K562 (cell line): Measurements from ENCODE around the gene MAP1S. TPM values are rescaled to one million over a fixed set of nuclear protein-coding genes. Genes with fewer than 3 reads are reported as not detected.

ENCODE experiments used
- RAD21 ChIP-seq, 2 experiments: fragments of 250-450 bp in 1 of 2; fragments of 450-650 bp in 1 of 2; sonication (Bioruptor Pico) in 1 of 2; formaldehyde crosslinking in 1 of 2; IDR thresholded peaks in 1 of 2; conservative IDR thresholded peaks in 1 of 2; 2 replicates each; pipeline versions ENCODE4 v1.4.0 to v1.8.0; 2020 to 2022; ENCODE audit warnings: mild to moderate bottlenecking in 2 of 2, moderate library complexity in 1 of 2
- RBM22 ChIP-seq: fragments of 200-400 bp; formaldehyde crosslinking; IDR thresholded peaks from 2 replicates; pipeline ENCODE4 v1.6.1; 2018; ENCODE audit warnings: low read length, low read depth; ENCODE audit not compliant: poor library complexity, severe bottlenecking
- REST ChIP-seq, 2 experiments: fragments of 450-650 bp; formaldehyde crosslinking in 1 of 2; IDR thresholded peaks; 2 replicates each; pipeline versions ENCODE4 v1.4.0 to v1.6.1; 2014 to 2020; ENCODE audit warnings: mild to moderate bottlenecking in 2 of 2, borderline replicate concordance in 1 of 2, low read depth in 1 of 2
- ZBTB33 ChIP-seq: sonication (generic); formaldehyde crosslinking; IDR thresholded peaks from 2 replicates; pipeline ENCODE4 v1.8.1; 2023; ENCODE audit warnings: mild to moderate bottlenecking, missing genetic modification reagents
- polyA plus RNA-seq, 8 experiments: library from polyadenylated mRNA; depleted of rRNA in 4 of 8; stranded (reverse) in 5 of 8; unstranded in 3 of 8; fragments of >200 nt; fragmentation: Nextera tagmentation in 2 of 8; fragmentation: Illumina TruSeq in 1 of 8; extraction: Ambion mirVana in 2 of 8; extraction: Trizol in 1 of 8; gene quantifications; 2 replicates each; pipeline versions ENCODE4 v1.2.1 to v1.2.3, GENCODE V29; 2011 to 2014; ENCODE audit warnings: inconsistent platforms in 1 of 8, missing spikeins in 1 of 8
- total RNA-seq, 7 experiments: library from RNA; depleted of rRNA in 6 of 7; stranded (reverse); fragments of >200 nt in 6 of 7; fragmentation: Illumina TruSeq in 2 of 7; extraction: Trizol in 2 of 7; gene quantifications; 2 replicates each; pipeline versions ENCODE4 v1.2.1 to v1.2.3, GENCODE V29; 2011 to 2021; ENCODE audit warnings: low replicate concordance in 1 of 7
- TF ChIP-seq, protein P1 (sequence below), 3 experiments: IDR thresholded peaks in 2 of 3; conservative IDR thresholded peaks in 1 of 3; 2 replicates each; pipeline ENCODE4 v1.5.1; 2011 to 2012; ENCODE audit warnings: low read length in 3 of 3, mild to moderate bottlenecking in 3 of 3, control low read depth in 2 of 3, improper control_type of control experiment in 1 of 3, inconsistent platforms in 1 of 3, low read depth in 1 of 3, mixed read lengths in 1 of 3, moderate library complexity in 1 of 3; ENCODE audit not compliant: insufficient read depth in 2 of 3

Gene MAP1S
- total and polyA plus RNA-seq, 9 of the 15 experiments (the other 6 are each of a cell fraction or from before 2014, with no cell fraction given), result 2.0 to 81.0 (median 9.5) TPM

- TF ChIP-seq REST (IDR thresholded peaks at IDR 0.05; ENCODE audit: borderline replicate concordance) (peak; percentile 52; the same call in 1 of the 2 replicates), REST (CRISPR knock-in tag; IDR thresholded peaks at IDR 0.05; ENCODE audit: low read depth) (no peak), RBM22 (peak; percentile 9), RAD21 (CRISPR knock-in tag; conservative IDR thresholded peaks at IDR 0.05 in 1 of 2, IDR thresholded peaks at IDR 0.05 in 1 of 2) (peak in 1 of 2 experiments; percentile 57; a peak in 1 of 4 replicates), ZBTB33 (CRISPR knock-in tag) (peak; percentile 65)
- TF ChIP-seq, protein P1, sequence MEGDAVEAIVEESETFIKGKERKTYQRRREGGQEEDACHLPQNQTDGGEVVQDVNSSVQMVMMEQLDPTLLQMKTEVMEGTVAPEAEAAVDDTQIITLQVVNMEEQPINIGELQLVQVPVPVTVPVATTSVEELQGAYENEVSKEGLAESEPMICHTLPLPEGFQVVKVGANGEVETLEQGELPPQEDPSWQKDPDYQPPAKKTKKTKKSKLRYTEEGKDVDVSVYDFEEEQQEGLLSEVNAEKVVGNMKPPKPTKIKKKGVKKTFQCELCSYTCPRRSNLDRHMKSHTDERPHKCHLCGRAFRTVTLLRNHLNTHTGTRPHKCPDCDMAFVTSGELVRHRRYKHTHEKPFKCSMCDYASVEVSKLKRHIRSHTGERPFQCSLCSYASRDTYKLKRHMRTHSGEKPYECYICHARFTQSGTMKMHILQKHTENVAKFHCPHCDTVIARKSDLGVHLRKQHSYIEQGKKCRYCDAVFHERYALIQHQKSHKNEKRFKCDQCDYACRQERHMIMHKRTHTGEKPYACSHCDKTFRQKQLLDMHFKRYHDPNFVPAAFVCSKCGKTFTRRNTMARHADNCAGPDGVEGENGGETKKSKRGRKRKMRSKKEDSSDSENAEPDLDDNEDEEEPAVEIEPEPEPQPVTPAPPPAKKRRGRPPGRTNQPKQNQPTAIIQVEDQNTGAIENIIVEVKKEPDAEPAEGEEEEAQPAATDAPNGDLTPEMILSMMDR (IDR thresholded peaks at IDR 0.05 in 2 of 3, conservative IDR thresholded peaks at IDR 0.05 in 1 of 3; ENCODE audit: insufficient read depth in 2 of 3, low read depth in 1 of 3, low read length in 3 of 3), result peak; percentile 61 to 70 (median 70)
Measured at GRCh38 chr19:17725422-17726078, 6.3 kb downstream of the MAP1S start (continued).
